ENCODE results near the gene ME3.
"Not testable (repeated sequence)": the region's sequence is repeated elsewhere in the genome, so short reads cannot be mapped to it uniquely, and the experiment has no call there.

DNA sequence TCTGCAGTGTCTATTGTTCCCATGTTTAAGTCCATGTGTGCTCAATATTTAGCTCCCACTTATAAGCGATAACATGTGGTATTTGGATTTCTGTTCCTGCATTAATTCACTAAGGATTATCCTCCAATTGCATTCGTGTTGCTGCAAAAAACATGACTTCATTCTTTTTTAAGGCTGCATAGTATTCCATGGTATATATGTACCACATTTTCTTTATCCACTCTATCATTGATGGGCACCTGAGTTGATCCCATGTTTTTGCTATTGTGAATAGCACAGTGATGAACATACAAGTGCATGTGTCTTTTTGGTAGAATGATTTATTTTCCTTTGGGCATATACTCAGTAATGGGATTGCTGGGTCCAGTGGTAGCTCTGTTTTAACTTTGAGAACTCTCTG, 109.6 kb downstream of the ME3 start:
- TF ChIP-seq, protein P1, sequence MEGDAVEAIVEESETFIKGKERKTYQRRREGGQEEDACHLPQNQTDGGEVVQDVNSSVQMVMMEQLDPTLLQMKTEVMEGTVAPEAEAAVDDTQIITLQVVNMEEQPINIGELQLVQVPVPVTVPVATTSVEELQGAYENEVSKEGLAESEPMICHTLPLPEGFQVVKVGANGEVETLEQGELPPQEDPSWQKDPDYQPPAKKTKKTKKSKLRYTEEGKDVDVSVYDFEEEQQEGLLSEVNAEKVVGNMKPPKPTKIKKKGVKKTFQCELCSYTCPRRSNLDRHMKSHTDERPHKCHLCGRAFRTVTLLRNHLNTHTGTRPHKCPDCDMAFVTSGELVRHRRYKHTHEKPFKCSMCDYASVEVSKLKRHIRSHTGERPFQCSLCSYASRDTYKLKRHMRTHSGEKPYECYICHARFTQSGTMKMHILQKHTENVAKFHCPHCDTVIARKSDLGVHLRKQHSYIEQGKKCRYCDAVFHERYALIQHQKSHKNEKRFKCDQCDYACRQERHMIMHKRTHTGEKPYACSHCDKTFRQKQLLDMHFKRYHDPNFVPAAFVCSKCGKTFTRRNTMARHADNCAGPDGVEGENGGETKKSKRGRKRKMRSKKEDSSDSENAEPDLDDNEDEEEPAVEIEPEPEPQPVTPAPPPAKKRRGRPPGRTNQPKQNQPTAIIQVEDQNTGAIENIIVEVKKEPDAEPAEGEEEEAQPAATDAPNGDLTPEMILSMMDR (IDR thresholded peaks at IDR 0.05) = not testable (repeated sequence)
- TF ChIP-seq EP300, POLR2AphosphoS5 (IDR thresholded peaks at IDR 0.05): not testable (repeated sequence)

Measured in gastroesophageal sphincter (tissue), 3 donors.